OCI-LY1 (cell line): Measurements from ENCODE around the gene B4GALT6.

Experiments
- H2AFZ ChIP-seq: fragments of 200-600 bp; sonication (generic), shearing (Covaris generic); 2 replicates; pipeline ENCODE4 v1.6.0; 2014; ENCODE audit warnings: antibody characterized with exemption, mild to moderate bottlenecking, low read length
- H3F3A ChIP-seq: fragments of 200-600 bp; sonication (generic), shearing (Covaris generic); 2 replicates; pipeline ENCODE4 v1.6.0; 2014; ENCODE audit warnings: mild to moderate bottlenecking, antibody characterized with exemption, low read length, moderate library complexity; ENCODE audit not compliant: insufficient read depth
- H3K27ac ChIP-seq: fragments of 200-600 bp; sonication (generic); 2 replicates; pipeline ENCODE4 v1.5.1; 2014; ENCODE audit warnings: low read length, mixed run types, mild to moderate bottlenecking, low read depth; ENCODE audit not compliant: poor library complexity, severe bottlenecking
- H3K27me3 ChIP-seq: fragments of 200-600 bp; sonication (generic); 2 replicates; pipeline ENCODE4 v1.6.0; 2014; ENCODE audit warnings: antibody characterized with exemption, mild to moderate bottlenecking, low read length, moderate library complexity; ENCODE audit not compliant: insufficient read depth
- H3K36me3 ChIP-seq: fragments of 200-600 bp; sonication (generic); 2 replicates; pipeline ENCODE4 v1.6.1; 2014; ENCODE audit warnings: mild to moderate bottlenecking, antibody characterized with exemption, low read length, moderate library complexity, mixed read lengths; ENCODE audit not compliant: insufficient read depth
- H3K4me1 ChIP-seq: fragments of 200-600 bp; sonication (generic); 2 replicates; pipeline ENCODE4 v1.5.1; 2014; ENCODE audit warnings: mild to moderate bottlenecking, low read length, moderate library complexity; ENCODE audit not compliant: insufficient read depth, severe bottlenecking
- H3K4me2 ChIP-seq: fragments of 200-600 bp; sonication (generic), shearing (Covaris generic); 2 replicates; pipeline ENCODE4 v1.6.1; 2014; ENCODE audit warnings: low read length
- H3K4me3 ChIP-seq: fragments of 200-600 bp; sonication (generic); 2 replicates; pipeline ENCODE4 v1.5.1; 2014; ENCODE audit warnings: low read length, low read depth, mild to moderate bottlenecking, mixed read lengths; ENCODE audit not compliant: poor library complexity, severe bottlenecking
- H3K79me2 ChIP-seq: fragments of 200-600 bp; shearing (Covaris generic); 2 replicates; pipeline ENCODE4 v1.6.1; 2016; ENCODE audit warnings: mixed run types, low read length, mixed read lengths; ENCODE audit not compliant: insufficient read depth
- H3K9ac ChIP-seq: fragments of 200-600 bp; sonication (generic), shearing (Covaris generic); 2 replicates; pipeline ENCODE4 v1.6.1; 2014; ENCODE audit warnings: mild to moderate bottlenecking, low read length, mixed read lengths
- H3K9me2 ChIP-seq: fragments of 200-600 bp; sonication (generic), shearing (Covaris generic); 2 replicates; pipeline ENCODE4 v1.6.1; 2014; ENCODE audit warnings: low read depth, mild to moderate bottlenecking, low read length, mixed read lengths
- H3K9me3 ChIP-seq: fragments of 200-600 bp; shearing (Covaris generic); 2 replicates; pipeline ENCODE4 v1.6.1; 2014; ENCODE audit warnings: low read length, mixed read lengths
- H4K20me1 ChIP-seq: fragments of 200-600 bp; sonication (generic), shearing (Covaris generic); 2 replicates; pipeline ENCODE4 v1.6.0; 2016; ENCODE audit warnings: mild to moderate bottlenecking, low read length; ENCODE audit not compliant: insufficient read depth
- CTCF ChIP-seq: fragments of 200-600 bp; sonication (generic), shearing (Covaris generic); IDR thresholded peaks from 2 replicates; pipeline ENCODE4 v1.5.1; 2017; ENCODE audit warnings: mild to moderate bottlenecking, antibody characterized with exemption, low read length, moderate library complexity, mixed read lengths
- EZH2 ChIP-seq: fragments of 200-600 bp; sonication (generic), shearing (Covaris generic); IDR thresholded peaks from 2 replicates; pipeline ENCODE4 v1.8.0; 2017; ENCODE audit warnings: borderline replicate concordance, mixed run types, mild to moderate bottlenecking, antibody characterized with exemption, low read length, moderate library complexity, mixed read lengths

Gene B4GALT6

GRCh38 chr18:31583185-31583854 is 101.1 kb downstream of the B4GALT6 start:
- no peaks in the 10 kb centered on the region for H3F3A ChIP-seq
- H3K27ac ChIP-seq = no peak overlapping the region
- H2AFZ ChIP-seq = no peak overlapping the region
- H3K27me3 ChIP-seq = no peaks in the 10 kb centered on the region
- no peaks in the 10 kb centered on the region for H3K9me2 ChIP-seq
- TF ChIP-seq EZH2 = no peak
- no peak overlapping the region for H3K9ac ChIP-seq
- no peak overlapping the region for H3K4me3 ChIP-seq
- no peaks in the 10 kb centered on the region for H3K4me1 ChIP-seq
- H4K20me1 ChIP-seq = no peaks in the 10 kb centered on the region
- H3K36me3 ChIP-seq = no peaks in the 10 kb centered on the region
- H3K4me2 ChIP-seq = no peak overlapping the region
- H3K79me2 ChIP-seq = no peaks in the 10 kb centered on the region
- no peaks in the 10 kb centered on the region for H3K9me3 ChIP-seq

- Histone ChIP-seq H3K9me3 (no peaks in the 10 kb centered on the region), H2AFZ (no peak overlapping the region), H4K20me1 (no peaks in the 10 kb centered on the region), H3K36me3 (no peaks in the 10 kb centered on the region), H3K4me1 (no peaks in the 10 kb centered on the region), H3K4me2 (no peak overlapping the region), H3K79me2 (no peaks in the 10 kb centered on the region), H3K9ac (no peak overlapping the region), H3K27ac (no peak overlapping the region), H3K27me3 (no peaks in the 10 kb centered on the region), H3F3A (no peaks in the 10 kb centered on the region), H3K9me2 (no peaks in the 10 kb centered on the region), H3K4me3 (no peak overlapping the region)
- TF ChIP-seq EZH2 (no peak), CTCF (no peak)
These were observed 102.7 kb downstream of the B4GALT6 start for GRCh38 chr18:31581498-31582197.

DNA sequence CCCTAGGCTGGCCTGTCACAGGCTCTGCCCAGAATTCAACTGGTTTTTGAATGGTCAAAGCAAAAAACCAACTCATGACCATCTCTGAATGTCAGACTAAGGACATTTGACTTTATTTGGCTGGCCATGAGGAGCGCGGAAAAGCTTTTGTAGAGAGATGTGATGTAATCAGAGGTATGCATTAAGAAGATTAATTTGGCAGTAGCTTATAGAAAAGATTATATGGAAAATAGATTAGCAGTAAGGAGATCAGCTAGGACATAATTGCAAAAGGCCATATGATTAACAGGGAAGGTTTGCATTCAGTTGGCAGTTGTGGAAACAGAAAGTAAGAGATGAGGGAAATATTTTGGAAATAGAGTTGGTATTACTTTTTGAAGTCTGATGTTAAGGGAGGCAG is 105.0 kb downstream of the B4GALT6 start:
- Histone ChIP-seq H4K20me1 (no peaks in the 10 kb centered on the region), H3K9ac (no peak overlapping the region), H3K4me1 (no peaks in the 10 kb centered on the region), H3K79me2 (no peaks in the 10 kb centered on the region), H3K9me2 (no peaks in the 10 kb centered on the region), H3K27me3 (no peaks in the 10 kb centered on the region), H3F3A (no peaks in the 10 kb centered on the region), H2AFZ (no peak overlapping the region), H3K4me2 (no peak overlapping the region), H3K9me3 (no peaks in the 10 kb centered on the region), H3K4me3 (no peak overlapping the region), H3K36me3 (no peaks in the 10 kb centered on the region), H3K27ac (no peak overlapping the region)
- TF ChIP-seq CTCF = no peak
- TF ChIP-seq EZH2 = no peak
